Inflammatory macrophage treated with lipopolysaccharide for 4 hours (primary cell): ENCODE measurements around the gene PCDH9.

Experiments
- DNase-seq: peaks from one replicate; pipeline ENCODE4 v3.0.0-alpha.2; 2020

The PCDH9 gene

DNA sequence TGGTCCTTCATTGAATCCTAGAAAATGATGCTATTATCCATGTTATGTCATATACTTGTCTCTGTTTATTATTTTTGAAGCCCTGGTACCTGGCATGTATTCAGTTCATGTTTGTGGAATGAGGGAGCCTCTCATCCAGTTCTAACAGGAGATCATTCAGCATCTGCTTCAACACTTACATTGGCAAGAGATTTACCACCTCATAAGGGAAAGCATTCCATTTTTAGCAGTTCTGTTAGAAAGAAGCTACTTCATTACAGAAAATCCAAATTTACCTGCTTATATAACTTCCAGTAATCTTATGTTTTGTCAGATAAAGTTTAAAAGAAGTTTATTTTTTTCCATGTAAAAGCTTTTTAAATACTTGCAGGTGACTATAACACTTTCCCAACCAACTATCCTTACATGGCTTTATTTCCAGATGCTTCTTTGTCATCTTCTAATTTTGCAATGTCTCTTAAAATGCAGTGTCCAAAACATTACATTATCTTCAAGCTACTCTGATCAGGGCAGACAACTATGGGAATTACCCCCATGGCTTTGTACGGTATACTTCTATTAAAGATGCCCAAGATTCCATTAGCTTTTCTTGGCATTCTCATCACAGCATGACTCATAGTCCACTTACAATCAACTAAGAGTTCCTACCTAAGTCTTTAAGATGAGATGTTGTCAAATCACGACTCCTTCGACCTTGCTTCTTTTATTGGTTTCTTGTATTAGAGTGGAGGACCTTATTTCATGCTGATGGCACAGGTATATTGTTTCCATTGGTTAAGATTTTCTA, 262.1 kb downstream of the PCDH9 start:
- DNase-seq = no peak

GRCh38 chr13:66965181-66965580, 265.0 kb downstream of the PCDH9 start:
- DNase-seq = no peak

DNA sequence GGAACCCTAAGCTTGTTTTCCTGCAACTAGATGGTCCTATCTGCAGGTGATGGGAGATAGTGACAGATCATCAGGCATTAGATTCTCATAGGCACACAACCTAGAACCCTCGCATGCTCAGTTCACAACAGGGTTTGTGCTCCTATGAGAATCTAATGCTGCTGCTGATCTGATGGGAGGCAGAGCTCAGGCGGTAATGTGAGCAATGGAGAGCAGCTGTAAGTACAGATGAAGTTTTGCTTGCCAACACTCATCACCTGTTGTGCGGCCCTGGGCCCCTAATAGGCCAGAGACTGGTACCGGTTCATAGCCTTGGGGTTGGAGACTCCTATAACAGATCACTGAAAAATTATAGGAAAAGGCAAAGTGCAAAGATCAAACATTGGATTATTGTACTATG, 267.2 kb downstream of the PCDH9 start:
- no peak for DNase-seq

DNA sequence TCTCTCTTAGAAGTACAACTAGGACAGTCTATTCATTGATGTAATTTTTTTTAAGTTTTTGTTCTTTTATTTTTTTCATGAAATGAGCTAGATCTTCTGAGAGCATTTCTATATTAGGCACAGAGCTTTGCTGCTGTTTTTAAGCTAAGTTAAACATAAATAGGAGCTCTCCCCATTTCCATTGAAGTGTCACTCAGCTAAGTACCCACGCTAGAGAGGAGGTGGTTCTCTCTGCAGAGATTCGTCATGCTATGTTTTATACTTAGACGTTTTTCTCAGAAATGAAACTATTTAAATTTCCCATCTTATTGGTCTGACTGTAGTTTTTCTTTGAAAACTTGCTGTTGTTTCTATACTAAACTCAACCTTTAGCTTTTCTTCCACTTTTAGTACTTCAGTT, 271.5 kb downstream of the PCDH9 start:
- DNase-seq = no peak

GRCh38 chr13:66952507-66952906, 277.6 kb downstream of the PCDH9 start:
- DNase-seq = no peak

GRCh38 chr13:66951426-66951825, 278.7 kb downstream of the PCDH9 start:
- DNase-seq = no peak

DNA sequence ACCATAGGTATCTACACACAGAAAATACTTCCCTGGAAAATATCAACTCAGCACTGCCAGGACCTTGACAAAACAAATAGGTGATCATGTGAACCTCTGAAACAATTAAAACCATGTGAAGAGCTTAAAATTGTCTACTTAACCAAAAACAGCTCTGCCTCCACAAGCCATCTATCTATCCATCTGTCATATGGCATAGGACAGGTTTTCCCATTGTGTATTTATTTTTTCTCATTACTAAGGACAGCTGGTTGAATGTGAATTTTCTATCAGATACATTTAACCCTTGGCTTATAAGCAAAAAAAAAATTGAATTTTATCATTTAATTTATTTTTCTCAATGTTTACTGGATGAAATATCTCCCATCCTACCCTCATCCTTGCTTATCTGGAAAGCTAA, 279.5 kb downstream of the PCDH9 start:
- DNase-seq = no peak

DNA sequence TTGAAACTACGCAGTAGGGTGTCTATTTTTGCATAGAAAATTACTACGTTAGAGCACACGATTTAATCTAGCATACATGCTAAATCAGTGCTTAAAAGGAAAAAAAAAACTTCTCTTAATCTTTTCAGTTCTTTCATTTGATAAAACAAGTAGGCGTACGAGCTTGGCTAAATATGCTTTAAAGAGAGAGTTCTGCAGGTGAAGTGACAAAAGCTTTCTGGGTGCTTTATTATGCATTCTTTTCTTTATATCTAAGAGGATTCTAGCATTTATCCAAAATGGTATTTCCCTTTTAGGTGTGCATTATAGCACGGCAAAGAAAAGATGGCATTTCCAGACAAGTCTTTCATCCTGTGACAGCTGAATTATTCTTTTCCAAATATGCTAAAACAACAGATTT, 281.2 kb downstream of the PCDH9 start:
- DNase-seq = no peak

DNA sequence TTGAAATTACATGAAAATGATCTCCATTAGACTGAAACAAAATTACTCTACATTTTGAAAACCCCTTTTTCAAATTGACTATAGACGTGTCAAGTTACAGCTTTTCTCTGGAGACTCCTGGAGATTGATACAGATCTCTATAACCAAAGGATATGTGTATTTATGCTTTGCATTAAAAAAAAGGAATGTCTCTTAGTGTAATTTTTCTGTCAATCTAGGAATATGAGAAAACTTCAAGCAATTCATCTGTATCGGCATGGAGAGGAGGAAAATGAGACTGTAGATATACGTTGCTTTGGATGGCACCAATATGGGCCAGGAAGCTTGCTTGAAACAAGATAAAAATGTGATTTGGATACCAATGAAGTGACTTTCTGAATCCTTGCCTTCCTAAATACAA, 286.6 kb downstream of the PCDH9 start:
- no peak for DNase-seq

GRCh38 chr13:66940113-66940512, 290.0 kb downstream of the PCDH9 start:
- no peak for DNase-seq

DNA sequence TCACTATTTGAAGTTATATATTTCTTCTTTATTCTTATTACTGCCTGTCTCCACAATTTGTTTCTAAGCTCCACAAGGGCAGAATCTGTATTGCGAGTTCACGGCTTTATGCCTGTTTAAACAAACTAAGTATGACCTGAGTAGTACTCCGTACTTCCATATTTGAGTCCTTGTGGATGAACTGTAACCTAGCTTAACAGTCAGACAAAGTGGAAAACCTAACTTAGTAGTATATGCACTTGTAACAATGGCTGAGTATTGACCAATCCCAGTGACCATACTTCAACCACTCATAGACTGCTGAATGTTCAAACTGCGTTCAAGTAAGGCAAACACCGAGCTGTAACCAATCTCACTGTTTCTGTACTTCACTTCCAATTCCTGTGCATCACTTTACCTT, 292.7 kb downstream of the PCDH9 start:
- DNase-seq = no peak

GRCh38 chr13:66933994-66934393, 296.1 kb downstream of the PCDH9 start:
- DNase-seq = no peak

DNA sequence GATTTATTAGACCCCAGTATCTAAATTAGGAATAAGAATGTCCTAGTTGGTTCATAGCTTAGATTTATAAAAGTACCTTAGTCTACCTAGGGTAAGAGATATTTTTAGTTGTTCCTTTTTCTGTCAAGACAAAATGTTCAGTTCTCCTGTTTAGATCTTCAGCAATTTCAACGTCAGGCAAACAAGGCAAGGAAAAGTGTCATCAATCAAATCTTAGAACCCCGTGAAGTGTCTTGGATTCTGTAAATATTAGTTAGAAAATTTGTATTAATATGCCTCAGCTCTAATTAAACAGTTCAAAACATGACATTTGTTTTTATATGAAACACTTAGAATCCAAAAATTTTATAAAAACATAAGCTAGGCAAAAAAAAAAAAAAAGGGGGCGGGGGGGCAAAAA, 296.6 kb downstream of the PCDH9 start:
- DNase-seq = no peak

DNA sequence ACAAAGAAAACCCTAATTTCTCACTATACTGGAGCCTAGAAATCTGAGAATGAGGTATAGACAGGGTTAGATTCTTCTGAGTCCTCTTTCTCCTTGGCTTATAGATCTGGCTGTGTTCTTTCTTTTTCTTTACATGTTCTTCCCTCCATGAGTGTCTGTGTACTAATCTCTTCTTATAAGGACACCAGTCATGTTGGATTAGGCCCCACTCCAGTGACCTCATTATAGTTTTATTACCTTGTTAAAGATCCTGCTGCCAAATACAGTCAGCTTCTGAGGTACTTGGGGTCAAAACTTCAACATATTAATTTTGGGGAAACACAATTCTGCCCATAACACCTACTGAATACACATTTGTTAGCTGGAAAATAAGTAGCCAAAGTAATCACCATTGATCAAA, 302.6 kb downstream of the PCDH9 start:
- DNase-seq = no peak

GRCh38 chr13:66926851-66927524, 303.1 kb downstream of the PCDH9 start:
- DNase-seq = no peak

GRCh38 chr13:66926200-66926850, 303.8 kb downstream of the PCDH9 start:
- DNase-seq = no peak

DNA sequence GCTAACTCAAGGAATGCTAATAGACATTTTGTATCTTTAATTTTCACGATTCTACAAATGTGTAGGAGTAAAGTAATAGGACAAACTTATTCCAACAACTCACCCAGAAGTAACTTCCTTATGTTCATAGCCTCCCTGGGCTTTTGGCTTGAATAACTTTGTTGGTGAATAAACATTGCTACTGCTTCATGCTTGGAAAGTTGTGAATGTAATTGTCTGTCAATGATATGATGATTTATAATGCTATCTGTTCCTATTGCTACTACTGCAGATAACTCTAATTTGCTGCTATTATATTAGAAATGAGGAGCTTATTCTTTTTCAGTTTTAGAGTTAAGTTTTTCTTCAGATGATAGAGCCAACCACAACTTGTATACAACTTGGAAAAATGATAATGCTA, 307.7 kb downstream of the PCDH9 start:
- DNase-seq = no peak

GRCh38 chr13:66921437-66921836, 308.7 kb downstream of the PCDH9 start:
- no peak for DNase-seq

DNA sequence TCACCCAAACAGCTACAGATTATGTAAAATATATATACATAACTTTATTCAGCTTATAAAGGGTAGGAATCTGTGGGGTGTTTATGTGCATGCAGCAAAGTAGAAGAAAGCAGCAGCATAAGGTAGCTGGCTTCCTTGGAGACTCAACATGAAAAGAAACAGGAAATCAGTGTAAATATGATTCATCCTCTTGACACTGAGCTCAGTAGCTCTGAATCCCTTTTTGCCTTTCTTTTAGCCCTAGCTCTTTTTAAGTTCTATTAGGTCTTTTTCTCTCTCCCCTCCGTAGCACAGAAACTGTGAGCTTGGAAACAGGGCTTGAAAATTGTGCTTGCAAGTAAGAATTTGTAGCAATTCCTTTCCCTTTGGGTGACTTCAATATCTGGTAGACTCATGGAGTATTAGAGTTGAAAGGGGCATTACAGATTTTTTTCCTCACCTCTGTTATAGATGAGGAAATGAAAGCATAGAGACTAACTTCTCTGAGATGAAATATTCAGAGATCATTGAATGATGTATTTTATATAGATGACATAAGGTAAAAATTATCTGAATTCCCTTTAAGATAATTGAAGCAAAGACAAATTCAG, 314.4 kb downstream of the PCDH9 start:
- DNase-seq = no peak

DNA sequence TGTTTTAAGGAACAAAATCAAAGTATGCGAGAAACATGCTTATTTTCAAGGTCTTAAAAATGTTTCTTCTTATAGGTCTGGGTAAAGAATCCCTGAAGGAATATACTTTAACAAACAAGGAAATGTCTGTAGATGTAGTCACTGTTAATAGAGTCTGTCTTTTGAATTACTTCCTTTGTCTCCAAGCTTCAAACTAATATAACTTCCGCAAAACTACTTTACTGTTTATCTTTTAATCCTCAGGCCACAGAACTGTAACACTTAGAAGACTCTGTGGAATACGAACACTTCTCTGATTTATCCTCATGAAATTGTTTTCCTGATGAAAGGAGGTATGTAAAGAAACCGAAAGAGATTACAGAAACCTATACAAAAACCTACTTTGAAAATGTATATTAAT, 316.0 kb downstream of the PCDH9 start:
- no peak for DNase-seq

GRCh38 chr13:66911411-66911939, 318.7 kb downstream of the PCDH9 start:
- DNase-seq = no peak

DNA sequence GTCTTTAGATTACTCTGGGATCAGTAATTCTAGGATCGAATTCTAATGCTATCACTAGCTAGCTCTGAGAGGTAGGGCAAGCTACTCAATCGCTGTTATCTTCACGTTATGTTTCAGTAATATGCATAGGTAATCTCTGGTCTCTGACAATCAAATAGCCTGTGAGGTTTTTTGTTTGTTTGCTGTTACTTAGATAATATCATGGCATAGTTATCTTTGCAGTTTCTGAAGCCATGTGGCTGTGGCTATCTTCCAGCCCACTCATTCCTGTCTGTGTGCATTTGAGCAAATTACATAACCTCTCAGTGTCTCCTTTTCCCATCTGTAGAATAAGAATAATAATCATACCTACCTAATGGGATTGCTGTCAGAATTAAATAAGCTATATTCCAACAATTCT, 330.2 kb downstream of the PCDH9 start:
- no peak for DNase-seq

GRCh38 chr13:66896933-66897332, 333.2 kb downstream of the PCDH9 start:
- DNase-seq = no peak

GRCh38 chr13:66895780-66896179, 334.4 kb downstream of the PCDH9 start:
- DNase-seq = no peak
